ENCODE data around the gene MAGI1.

Gene MAGI1

GRCh38 chr3:65605876-65606432 lies 432.8 kb downstream of the MAGI1 start:
- DNase-seq = no peak

DNA sequence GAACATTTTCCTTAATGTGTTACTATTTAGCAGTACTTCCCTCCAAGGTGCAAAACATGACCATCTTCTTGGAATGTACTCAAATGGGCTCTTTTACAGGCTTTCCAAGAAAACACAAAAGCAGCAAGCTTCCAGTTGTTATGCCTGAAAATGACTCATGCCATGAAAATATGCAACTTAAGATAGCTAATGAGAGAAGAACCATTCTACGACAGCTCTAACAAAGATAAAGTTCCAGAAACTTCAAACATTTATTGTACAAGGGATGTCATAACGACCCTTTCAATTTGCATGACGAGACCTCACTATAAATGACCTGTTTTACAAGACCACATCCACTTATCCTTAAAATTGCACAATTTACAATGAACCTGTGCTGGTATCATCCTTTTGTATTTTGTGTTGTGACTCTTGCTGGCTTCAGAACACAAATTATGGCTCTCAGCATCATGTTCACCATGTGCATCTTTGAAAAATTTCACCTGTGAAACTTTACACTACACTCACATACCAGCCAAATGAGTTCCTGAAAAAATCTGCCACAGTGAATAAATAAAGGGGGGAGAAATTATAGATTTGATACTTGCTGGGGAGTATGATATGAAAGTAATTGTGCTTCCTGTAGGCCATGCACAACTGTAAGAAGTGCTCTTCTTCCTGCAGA lies 433.7 kb downstream of the MAGI1 start:
- DNase-seq = no peak

- no peak for DNase-seq
Measured at GRCh38 chr3:65603631-65604030, 435.1 kb downstream of the MAGI1 start.

GRCh38 chr3:65600888-65601287 lies 437.8 kb downstream of the MAGI1 start:
- DNase-seq = no peak

DNA sequence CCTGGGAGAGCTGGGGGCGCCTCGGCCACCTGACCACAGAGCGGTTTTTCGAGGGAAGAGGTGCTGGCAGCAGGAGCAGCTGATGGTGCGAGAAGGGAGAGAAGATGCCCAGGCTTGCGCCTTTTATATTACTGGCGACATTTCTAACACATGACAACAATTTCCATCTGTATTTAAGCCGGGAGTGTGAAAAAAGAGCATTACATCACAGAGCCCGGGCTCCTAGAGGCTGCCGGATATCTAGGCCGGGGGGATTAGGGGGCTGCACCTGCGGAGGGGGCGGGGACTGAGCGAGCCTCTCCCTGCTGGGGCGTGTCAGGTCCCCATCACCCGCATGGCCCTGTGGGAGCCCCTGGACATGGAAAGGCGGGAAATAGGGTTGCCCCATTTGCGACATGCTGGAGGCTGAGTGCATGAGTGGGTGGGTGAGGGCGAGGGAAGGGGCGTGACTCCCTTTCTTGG lies 440.7 kb downstream of the MAGI1 start:
- no peak for DNase-seq

DNA sequence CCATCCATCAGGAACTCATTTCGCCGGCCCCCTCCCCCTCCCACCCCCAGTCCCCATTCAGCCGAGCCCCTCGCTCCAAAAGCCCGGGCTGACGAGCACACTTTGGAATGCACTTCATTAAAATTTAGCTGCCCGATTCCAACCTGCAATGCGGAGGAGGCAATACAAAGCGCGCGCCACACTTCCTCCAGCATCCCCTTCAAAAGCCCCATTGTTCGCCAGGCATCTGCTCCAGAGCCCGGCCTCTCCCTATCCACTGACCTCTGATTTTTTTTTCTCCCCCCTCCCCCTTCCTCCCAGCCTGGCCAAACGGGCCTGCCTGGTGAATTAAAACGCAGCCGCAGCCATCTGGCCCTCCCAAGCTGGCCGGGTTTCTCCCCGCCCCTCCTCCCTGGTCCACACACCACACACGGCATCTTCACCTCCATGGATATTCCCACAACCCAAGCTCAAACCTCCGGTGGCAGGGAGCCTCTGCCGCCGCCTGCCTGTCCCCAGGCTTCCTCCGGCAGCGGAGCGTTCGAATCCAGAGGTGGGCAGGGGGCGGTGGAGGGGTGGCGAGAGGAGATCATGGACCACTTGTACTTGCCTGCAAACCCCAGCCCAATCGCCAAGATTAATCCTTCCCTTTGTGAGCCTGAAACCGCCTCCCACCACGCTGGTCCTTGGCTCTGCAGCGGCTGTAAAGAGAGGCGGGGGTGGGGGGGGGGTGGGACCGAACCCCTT lies 441.3 kb downstream of the MAGI1 start:
- no peak for DNase-seq

DNA sequence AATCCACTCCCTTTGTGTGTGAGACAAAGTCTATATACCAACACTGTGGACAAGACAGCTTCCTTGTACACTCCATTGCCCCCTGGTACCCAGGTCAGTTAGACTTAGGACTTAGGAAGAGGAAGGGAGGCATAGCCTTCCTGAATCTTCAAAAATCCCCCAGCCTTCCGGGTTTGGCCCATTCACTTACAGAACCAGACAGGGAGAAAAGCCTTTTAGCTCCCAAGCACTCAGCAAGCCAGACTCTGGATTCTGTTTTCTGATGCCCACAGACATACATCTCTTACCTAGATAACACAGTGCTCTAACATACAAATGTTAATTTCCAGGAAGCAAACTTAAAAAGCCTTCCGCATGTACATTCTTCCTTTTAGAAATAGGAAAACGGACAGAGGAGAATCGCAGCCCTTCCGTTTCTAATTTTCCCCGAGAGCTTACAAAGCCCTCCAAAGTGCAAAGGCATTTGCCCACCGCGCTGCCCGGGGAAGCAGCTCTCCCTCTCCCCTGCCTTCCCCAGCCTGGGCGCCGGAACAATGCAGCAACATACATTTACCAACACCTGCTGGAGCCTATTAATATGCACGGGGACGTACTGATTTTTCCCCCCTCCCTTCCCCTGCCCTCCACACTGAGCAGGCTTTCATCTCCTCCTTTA lies 442.0 kb downstream of the MAGI1 start:
- DNase-seq = no peak

DNA sequence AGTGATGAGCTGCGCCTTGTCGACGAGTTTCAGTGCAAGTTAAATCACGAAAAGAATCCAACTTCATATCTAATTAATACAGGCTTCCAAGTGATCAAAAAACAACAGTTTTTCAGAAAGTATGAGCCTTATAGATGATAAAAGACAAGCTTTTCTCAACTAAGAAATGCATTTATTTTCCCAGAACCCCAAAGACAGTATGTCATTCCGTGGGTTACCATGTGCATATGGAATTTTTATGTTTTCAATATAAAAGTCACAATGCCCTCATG lies 442.8 kb downstream of the MAGI1 start:
- no peak for DNase-seq

DNA sequence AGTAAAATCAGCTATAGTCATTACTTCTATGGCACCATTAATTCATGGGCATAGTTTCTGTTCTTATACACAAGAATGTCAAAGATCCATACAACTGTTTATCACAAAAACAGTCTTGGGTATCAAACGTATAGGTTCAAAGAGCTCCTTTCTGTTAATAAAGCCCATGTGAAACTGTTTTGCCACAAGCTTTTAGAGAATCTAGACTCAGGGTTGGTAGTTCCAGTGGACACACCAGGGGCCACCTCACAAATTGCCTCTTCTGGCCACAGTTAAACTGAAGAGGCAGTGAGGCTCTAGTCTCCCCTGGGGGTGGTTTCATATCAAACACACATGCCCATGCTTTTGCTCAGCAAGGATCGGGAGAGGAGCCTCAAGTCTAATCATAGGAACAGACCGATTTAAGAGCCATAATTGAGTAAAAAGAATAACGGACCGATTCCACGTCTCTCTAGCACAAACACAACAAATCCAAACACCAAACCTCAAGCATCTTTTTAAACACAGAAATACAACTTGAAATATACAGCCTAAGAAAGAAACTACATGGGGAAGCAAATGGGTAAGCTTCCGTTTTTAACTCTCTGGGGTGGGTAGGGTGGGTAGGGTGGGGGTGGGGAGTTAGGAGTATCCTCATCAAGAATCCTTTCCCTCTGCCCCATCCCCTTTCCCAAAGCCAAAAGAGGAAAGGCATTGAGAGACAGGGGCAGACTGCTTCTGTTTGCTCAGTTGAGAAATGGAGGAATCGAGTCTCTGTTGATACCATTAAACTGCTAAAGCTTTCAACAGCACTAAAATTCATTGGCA lies 443.3 kb downstream of the MAGI1 start:
- no peak for DNase-seq

- DNase-seq = no peak
Measured at GRCh38 chr3:65593780-65594752, 444.7 kb downstream of the MAGI1 start.

- DNase-seq = no peak
Measured at GRCh38 chr3:65591313-65591712, 447.4 kb downstream of the MAGI1 start.

- no peak for DNase-seq
Measured at GRCh38 chr3:65588884-65589283, 449.8 kb downstream of the MAGI1 start.

DNA sequence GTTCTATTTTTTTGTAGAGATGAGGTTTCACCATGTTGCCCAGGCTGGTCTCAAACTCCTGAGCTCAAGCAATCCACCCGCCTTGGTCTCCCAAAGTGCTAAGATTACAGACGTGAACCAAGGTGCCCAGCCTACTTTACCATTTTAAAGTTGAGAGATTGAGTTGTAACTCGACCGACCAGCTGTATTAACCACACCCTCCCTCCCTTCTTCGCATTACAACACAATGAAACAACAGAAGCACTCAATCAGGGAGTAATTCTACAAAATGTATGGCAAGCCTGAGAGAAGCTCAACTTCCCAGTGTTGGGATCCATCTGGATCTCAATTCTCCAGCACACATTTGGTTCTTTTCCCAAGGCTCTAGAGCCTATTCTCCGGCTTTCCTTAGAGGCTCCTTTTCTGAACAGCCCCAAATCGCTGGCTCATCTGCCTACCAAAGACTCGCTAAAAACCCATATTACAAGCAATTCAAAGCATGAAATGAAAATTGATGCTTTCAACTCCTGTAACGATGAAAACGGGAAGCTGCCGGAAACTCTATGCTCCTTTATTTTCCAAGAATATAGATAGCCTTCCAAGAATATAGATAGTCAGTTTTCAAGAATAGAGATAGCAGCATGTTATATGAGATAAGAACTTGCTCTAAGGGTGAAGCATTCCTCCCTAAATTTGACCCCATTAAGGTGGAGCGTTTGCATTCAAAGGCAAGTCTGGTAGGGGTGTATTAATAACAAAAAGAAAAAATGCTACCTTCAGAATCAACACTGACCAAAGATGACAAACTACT lies 450.9 kb downstream of the MAGI1 start:
- DNase-seq = no peak

GRCh38 chr3:65584913-65585312 lies 453.8 kb downstream of the MAGI1 start:
- DNase-seq = no peak

- DNase-seq = no peak
Measured at GRCh38 chr3:65584002-65584401, 454.7 kb downstream of the MAGI1 start.

DNA sequence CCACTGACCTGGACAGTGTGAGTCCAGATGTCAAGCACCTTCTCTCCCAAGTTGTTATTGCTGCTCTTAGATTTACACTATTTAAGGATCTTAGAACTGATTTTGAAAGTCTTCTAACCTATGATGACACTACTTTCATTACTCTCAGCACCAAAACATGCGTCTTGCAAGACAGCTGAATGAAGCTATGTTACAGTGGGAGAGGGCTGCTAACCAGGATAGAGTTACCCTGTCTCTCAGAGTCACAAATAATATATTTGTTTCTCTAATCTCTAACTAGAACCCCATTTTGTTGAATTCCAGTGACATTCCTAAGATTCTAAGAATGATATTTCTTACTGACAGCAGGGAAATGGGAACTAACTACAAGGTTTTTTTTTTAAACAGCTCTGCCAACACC lies 455.5 kb downstream of the MAGI1 start:
- no peak for DNase-seq

GRCh38 chr3:65582012-65582717 lies 456.6 kb downstream of the MAGI1 start:
- no peak for DNase-seq

GRCh38 chr3:65581313-65581712 lies 457.4 kb downstream of the MAGI1 start:
- DNase-seq = no peak

- no peak for DNase-seq
Measured at GRCh38 chr3:65578861-65579260, 459.9 kb downstream of the MAGI1 start.

DNA sequence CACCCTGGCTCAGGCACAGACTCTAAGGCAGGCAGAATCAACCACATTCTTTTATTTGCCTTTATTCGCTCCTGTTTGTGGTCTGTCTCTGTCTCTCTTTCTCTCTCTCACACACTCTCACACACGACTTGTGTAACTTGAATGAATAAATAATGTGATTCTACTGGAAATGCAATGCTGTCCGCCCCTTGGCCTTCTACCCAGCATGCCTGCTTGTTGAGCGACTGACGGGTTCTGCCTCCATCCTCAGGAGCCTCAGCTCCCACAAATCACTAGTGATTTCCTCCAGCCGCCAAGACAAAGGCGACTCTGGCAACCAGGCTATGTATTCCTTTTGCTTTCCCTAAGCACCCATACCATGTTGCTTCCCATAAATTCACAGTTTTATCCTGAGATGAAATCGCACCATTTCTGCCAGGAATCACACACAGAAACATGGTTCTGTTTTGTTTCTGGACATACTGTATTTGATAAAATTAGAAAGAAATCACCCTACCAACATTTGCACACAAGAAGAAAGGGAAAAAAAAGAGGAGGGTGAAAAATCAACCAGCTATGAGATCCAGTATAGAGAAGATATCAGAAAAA lies 460.8 kb downstream of the MAGI1 start:
- no peak for DNase-seq

All from NCI-H345 (cell line).